Measurements from ENCODE around the gene MAD2L1BP. TPM values are rescaled to one million over a fixed set of nuclear protein-coding genes. Genes with fewer than 3 reads are reported as not detected.

Gene MAD2L1BP
- total RNA-seq, 2 experiments from 2014 or later: 19.8 to 22.7 TPM

DNA sequence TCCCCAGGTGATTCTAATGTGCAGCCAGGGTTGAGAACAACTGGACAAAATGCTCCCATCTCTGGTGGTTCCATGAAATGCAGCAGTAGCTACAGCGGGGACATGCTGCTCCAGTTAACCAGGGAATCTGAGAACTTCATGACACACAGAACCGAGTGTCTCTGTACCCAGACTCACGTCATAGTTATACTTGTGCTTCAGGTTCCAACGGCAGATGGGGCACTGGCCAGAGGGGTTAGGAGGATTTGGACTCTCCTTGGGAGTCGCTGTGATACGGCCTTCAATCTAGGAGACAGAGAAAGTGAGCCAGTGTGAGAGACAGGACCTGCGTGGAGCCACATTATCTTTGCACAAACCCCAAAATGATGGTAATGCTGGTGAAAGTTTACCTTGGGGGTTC lies 42.7 kb downstream of the MAD2L1BP start:
- H3K27ac Mint-ChIP-seq: no peak overlapping the region
- intact Hi-C loops (cut with micrococcal nuclease): no loop called here
- CTCF ChIA-PET: interaction anchor here (1.0 to 1.8 kb wide), 5 partner anchors 9 to 397 kb away, joined by 3 to 8 read pairs (median 4); no protein-coding TSS in a partner anchor
- H3K27me3 Mint-ChIP-seq (ENCODE audit: low read depth): no peaks in the 10 kb centered on the region
- H3K4me1 Mint-ChIP-seq (ENCODE audit: low read depth): peaks cover 9% of the 10 kb centered on the region
- no peak for DNase-seq
- peaks cover 6% of the 10 kb centered on the region for H3K36me3 Mint-ChIP-seq (ENCODE audit: low read depth)
- no peak overlapping the region for H3K4me3 Mint-ChIP-seq
- no peaks in the 10 kb centered on the region for H3K9me3 Mint-ChIP-seq

DNA sequence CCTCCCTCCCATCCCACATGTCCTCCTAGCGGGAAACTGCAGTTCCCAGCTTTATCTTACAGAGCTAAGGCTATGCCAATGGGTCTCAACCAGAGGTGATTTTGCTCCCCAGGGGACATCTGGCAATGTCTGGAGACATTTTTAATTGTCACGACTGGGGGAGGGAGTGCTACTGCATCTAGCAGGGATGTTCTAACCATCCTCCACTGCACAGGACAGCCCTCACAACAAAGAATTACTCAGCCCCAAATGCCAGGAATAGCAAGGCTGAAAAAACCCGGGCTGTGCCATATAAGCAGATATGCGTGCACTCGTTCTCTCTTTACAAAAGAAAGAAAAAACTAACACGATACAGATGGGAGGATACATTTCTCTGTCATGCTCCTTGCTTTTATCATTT lies 43.4 kb downstream of the MAD2L1BP start:
- Mint-ChIP-seq H3K4me1 (ENCODE audit: low read depth) (peaks cover 13% of the 10 kb centered on the region), H3K36me3 (ENCODE audit: low read depth) (peaks cover 6% of the 10 kb centered on the region), H3K4me3 (no peak overlapping the region), H3K9me3 (no peaks in the 10 kb centered on the region), H3K27ac (no peak overlapping the region), H3K27me3 (ENCODE audit: low read depth) (no peaks in the 10 kb centered on the region)
- CTCF ChIA-PET: interaction anchor here (1.0 to 1.8 kb wide), 2 partner anchors 13 to 14 kb away, joined by 3 to 6 read pairs; no protein-coding TSS in a partner anchor
- DNase-seq: no peak
- intact Hi-C loops (cut with micrococcal nuclease): no loop called here

DNA sequence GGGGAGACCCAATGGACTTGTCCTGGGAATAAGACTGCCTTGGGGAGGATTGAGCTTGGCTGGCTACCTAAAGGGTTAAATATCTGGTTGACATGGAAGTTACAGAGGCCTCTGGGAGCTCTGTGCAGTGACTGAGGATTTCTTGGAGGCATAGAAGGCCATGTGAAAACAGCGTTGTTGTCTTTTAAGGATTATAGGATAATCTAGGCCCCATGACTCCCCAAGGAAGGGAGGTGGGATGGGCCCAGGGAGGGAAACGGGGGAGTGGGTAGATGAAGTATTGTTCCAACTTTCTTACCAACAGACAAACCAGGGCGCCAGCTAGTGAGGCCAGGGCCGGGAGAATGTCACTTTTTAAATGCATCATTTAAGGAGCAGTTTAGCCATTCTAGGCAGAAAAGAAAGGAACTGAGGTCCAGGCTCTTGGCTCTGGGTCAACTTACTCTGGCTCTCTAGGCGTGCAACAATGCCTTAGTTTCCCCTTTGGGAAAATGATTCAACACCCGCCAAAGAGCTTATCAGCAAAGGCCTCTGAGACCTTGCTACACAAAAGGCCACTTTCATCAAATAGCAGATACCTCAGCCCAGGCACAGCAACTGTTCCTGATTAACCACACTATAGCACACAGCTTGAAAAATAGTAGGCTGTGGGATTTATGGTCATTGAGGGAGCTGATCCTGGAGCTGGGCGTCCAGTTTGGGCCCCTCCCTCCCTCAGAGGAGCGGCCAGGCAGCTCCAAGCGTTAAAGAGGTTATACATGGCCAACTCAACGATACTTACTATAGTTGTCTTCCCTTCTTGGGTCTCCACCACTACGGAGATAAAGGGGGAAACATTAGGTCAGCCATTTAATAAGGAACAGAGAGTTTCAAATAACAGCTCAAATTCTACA lies 44.9 kb downstream of the MAD2L1BP start:
- Mint-ChIP-seq H3K4me1 (ENCODE audit: low read depth) (peaks cover 27% of the 10 kb centered on the region), H3K4me3 (no peak overlapping the region), H3K27me3 (ENCODE audit: low read depth) (no peaks in the 10 kb centered on the region), H3K36me3 (ENCODE audit: low read depth) (peaks cover 4% of the 10 kb centered on the region), H3K27ac (no peak overlapping the region), H3K9me3 (no peaks in the 10 kb centered on the region)
- intact Hi-C loops (cut with micrococcal nuclease): no loop called here
- CTCF ChIA-PET: interaction anchor here (0.6 to 1.0 kb wide), 2 partner anchors 10 to 21 kb away, joined by 3 read pairs; no protein-coding TSS in a partner anchor
- DNase-seq: no peak

DNA sequence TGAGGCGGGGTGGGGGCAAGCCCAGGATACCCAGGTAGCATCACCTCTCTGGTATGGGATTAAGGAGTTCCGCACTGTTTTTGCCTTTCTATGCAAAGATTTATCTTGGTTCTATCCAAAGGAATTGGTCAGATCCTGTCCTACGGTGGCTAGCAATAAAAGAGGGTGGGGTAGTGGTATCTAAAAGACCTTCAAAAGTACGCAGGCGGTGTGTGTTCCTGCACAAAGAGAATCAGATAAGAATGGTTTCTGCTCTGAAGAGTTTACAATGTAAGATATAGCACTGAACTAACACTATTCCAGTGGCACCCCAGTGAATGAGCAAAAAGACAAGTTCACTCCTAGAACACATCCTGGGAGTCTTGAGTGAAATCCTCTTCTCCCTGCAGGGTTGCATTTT lies 45.7 kb downstream of the MAD2L1BP start:
- intact Hi-C loops (cut with micrococcal nuclease): no loop called here
- Mint-ChIP-seq H3K4me1 (ENCODE audit: low read depth) (peaks cover 33% of the 10 kb centered on the region), H3K27me3 (ENCODE audit: low read depth) (no peaks in the 10 kb centered on the region), H3K9me3 (no peaks in the 10 kb centered on the region), H3K27ac (no peak overlapping the region), H3K4me3 (no peak overlapping the region), H3K36me3 (ENCODE audit: low read depth) (peaks cover 4% of the 10 kb centered on the region)
- DNase-seq: no peak
- CTCF ChIA-PET: no interaction called here

DNA sequence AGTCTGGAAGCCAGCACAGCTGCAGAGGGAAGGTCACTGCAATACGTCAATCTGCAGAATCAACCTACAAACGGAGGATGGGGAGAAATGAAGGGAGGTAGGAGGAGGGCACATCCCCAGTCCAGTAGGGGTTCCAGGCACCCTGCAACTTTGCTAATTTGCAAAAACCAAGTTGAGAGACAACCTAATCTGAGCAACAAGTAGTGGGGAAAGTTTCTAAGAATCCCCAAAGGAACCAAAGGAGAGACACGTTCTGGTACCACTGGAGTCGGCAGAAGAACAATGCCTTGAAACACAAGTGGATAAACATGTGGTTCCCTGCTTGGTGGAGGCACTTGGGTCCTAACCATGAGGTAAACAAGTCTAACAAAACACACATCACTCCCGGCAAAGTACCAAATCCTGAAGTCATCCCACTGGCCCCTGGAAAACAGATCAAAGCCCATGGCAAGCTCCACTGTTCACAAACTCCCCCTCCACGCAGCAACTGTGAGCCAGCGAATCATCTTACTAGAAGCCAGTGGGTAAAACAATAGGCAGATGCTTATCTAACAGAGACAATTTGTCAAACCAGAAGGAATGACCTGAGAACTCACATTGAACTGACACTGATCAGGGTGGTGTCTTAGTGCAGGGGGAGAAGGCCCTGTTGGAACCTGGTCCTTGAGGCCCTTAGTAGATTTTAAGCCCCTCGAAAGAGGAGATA lies 47.2 kb downstream of the MAD2L1BP start:
- no peak overlapping the region for H3K4me3 Mint-ChIP-seq
- H3K27ac Mint-ChIP-seq: no peak overlapping the region
- CTCF ChIA-PET: no interaction called here
- intact Hi-C loops (cut with micrococcal nuclease): no loop called here
- peaks cover 4% of the 10 kb centered on the region for H3K36me3 Mint-ChIP-seq (ENCODE audit: low read depth)
- H3K27me3 Mint-ChIP-seq (ENCODE audit: low read depth): no peaks in the 10 kb centered on the region
- H3K9me3 Mint-ChIP-seq: no peaks in the 10 kb centered on the region
- DNase-seq: no peak
- peaks cover 42% of the 10 kb centered on the region for H3K4me1 Mint-ChIP-seq (ENCODE audit: low read depth)

DNA sequence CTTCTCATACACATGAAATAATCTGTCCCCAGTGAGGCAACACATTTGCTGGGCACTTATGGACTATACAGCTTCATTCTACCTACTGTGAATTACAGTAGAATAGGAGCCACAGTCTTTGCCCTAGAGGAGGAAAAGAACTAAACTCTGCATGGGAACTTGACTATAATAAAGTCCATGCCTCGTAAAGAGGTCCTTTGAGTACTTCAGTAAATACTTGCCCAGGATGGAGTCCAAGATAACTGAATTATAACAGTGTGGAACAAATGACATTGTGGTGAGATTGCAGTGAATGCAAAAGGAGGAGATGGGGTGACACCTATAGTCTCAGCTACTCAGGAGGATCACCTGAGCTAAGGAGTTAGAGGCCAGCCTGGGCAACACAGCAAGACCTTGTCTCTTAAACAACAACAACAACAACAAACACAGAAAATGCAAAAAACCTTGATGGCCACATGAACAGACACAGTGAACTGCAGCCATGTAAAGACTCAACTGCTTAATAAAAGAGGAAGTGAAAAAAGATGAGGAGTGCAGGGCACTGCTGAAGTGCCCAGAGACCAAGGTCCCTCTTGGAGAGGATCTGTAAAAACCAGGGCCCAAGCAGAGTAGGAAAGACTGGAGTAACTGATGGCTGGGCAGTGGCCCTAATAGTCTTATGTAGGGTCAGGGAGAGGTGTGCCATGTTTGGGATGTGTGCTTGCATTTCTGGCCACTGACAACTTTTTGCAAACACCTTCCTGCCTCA lies 48.2 kb downstream of the MAD2L1BP start:
- CTCF ChIA-PET: interaction anchor here (0.8 to 1.1 kb wide), 2 partner anchors 16 to 85 kb away, joined by 3 read pairs; no protein-coding TSS in a partner anchor
- Mint-ChIP-seq H3K27ac (no peak overlapping the region), H3K4me1 (ENCODE audit: low read depth) (peaks cover 46% of the 10 kb centered on the region)

DNA sequence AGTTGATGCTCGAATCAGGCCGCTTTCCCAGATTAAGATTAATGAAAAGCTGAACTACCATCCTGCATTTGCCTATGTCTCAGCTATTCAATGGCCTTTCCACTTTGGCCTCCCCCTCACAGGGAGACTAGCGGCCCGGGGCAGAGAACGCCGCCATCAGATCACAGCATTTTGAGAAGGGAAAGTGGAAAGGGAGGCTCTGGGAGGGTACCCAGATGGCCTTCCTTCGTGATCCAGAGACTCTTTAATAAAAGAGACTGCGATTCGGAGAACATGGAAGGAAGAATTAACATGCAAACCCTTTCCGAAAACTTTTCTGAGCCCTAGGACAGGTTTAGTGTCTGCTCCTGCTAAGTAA lies 51.4 kb downstream of the MAD2L1BP start:
- Mint-ChIP-seq H3K27me3 (ENCODE audit: low read depth) (peaks cover 3% of the 10 kb centered on the region), H3K27ac (peak overlapping the region; percentile 81), H3K4me1 (ENCODE audit: low read depth) (peaks cover 46% of the 10 kb centered on the region), H3K4me3 (peak overlapping the region; percentile 92), H3K9me3 (no peaks in the 10 kb centered on the region), H3K36me3 (ENCODE audit: low read depth) (no peaks in the 10 kb centered on the region)
- CTCF ChIA-PET: interaction anchor here (1.4 to 1.6 kb wide), 2 partner anchors 18 to 82 kb away, joined by 4 read pairs; no protein-coding TSS in a partner anchor
- intact Hi-C loops (cut with micrococcal nuclease): loop anchor here (1.0 to 2.0 kb wide), 5 partner anchors 20 to 82 kb away; partner anchors contain the start of gene MAD2L1BP
- no peak for DNase-seq

More for the DNA sequence above, 48.2 kb downstream of the MAD2L1BP start:
- H3K27me3 Mint-ChIP-seq (ENCODE audit: low read depth): no peaks in the 10 kb centered on the region
- intact Hi-C loops (cut with micrococcal nuclease): no loop called here
- H3K4me3 Mint-ChIP-seq: no peak overlapping the region
- peaks cover 4% of the 10 kb centered on the region for H3K36me3 Mint-ChIP-seq (ENCODE audit: low read depth)
- H3K9me3 Mint-ChIP-seq: no peaks in the 10 kb centered on the region
- no peak for DNase-seq

DNA sequence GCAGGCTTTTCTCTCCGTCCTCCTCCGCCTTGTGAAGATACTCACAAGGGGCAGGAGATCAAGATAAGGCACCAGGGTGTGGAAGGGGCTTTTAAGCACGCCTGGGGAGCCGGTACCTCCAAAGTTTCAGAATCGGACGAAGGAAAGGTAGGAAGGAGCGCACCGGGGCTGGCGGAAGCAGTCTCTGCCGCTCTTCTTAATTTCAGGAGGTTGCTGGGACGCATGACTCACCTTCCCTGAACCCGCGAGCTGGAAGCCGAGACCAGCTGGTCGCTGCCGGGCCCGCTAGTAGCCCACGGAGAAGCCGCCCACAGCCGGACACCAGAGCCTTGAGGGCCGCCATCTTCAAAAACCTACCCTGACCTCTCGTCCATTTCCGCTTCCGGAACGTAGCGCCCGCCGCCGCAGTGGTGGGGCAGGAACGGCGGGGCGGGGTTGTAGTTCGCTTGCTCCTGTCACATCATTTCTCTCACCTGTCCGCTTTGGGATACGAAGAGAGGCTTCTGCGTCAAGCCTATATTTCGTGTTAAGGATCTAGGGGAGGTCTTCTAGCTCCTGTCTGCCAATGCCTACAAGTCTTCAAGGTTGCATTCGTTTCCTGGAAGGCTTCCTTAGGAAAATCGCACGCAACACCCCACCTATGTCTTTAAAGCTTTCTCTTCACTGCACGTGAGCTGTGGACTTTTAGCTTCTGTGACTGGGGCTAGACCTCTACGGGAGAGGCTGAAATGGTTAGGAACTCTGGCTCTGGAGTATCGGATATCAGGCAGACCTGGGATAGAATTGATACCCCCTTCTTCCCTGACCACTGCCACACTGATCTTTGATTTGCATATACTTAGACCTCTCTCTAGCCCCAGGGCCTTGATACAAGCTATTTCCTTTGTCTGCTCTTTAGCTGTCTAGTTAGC lies 52.1 kb downstream of the MAD2L1BP start, which contains the start of gene MRPS18A:
MRPS18A (minus strand) TSS at position 355 of the 911 bp plus-strand sequence; CDS start at position 343, 12 bp downstream.
- intact Hi-C loops (cut with micrococcal nuclease): loop anchor here (1.0 to 2.0 kb wide), 5 partner anchors 20 to 82 kb away; partner anchors contain the start of gene MAD2L1BP
- peak within 1 kb of the TSS; percentile 92 for H3K4me3 Mint-ChIP-seq
- H3K36me3 Mint-ChIP-seq (ENCODE audit: low read depth): no peaks in the 10 kb centered on the region
- H3K27ac Mint-ChIP-seq: peak within 1 kb of the TSS; percentile 81
- CTCF ChIA-PET: interaction anchor here (0.6 to 1.6 kb wide), 5 partner anchors 18 to 313 kb away, joined by 3 to 8 read pairs (median 4); no protein-coding TSS in a partner anchor
- peaks cover 3% of the 10 kb centered on the region for H3K27me3 Mint-ChIP-seq (ENCODE audit: low read depth)
- DNase-seq: peak; percentile 90
- H3K4me1 Mint-ChIP-seq (ENCODE audit: low read depth): peaks cover 42% of the 10 kb centered on the region
- no peaks in the 10 kb centered on the region for H3K9me3 Mint-ChIP-seq

DNA sequence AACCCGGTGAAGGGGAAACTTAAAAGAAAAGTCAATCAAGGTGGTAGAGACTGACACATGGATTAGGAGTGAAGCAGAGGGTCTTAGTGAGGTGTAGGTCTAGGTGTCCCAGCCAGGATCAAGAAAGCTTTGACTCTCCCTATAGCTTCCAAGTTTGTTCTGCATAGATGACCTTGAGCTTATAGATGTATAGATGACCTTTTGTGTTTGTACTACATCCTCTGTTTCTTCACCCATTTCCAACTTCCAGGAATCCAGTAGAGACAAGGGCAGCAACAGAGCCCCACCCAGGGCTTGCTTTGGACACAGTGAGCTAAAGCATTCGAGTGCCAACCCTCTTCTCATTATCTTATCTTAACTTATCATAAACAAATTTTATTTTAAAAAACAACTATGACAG lies 53.8 kb downstream of the MAD2L1BP start:
- H3K27me3 Mint-ChIP-seq (ENCODE audit: low read depth): peaks cover 3% of the 10 kb centered on the region
- no peak overlapping the region for H3K27ac Mint-ChIP-seq
- DNase-seq: no peak
- CTCF ChIA-PET: interaction anchor here (0.6 to 1.4 kb wide), 4 partner anchors 12 to 390 kb away, joined by 3 to 5 read pairs (median 4); no protein-coding TSS in a partner anchor
- H3K36me3 Mint-ChIP-seq (ENCODE audit: low read depth): no peaks in the 10 kb centered on the region
- H3K9me3 Mint-ChIP-seq: no peaks in the 10 kb centered on the region
- no peak overlapping the region for H3K4me3 Mint-ChIP-seq
- H3K4me1 Mint-ChIP-seq (ENCODE audit: low read depth): peaks cover 29% of the 10 kb centered on the region
- intact Hi-C loops (cut with micrococcal nuclease): no loop called here
